GM19324 (cell line): ENCODE results near the gene PHAF1.

ENCODE experiments used
- ATAC-seq: cut with Tn5 transposase; IDR thresholded peaks from one replicate; pipeline ENCODE4 v1.9.1; 2021; ENCODE audit warnings: mild to moderate bottlenecking, moderate library complexity; ENCODE audit not compliant: unreplicated experiment, low FRiP score

The PHAF1 gene

GRCh38 chr16:67158637-67159600, 49.2 kb downstream of the PHAF1 start:
- ATAC-seq = peak; percentile 36

DNA sequence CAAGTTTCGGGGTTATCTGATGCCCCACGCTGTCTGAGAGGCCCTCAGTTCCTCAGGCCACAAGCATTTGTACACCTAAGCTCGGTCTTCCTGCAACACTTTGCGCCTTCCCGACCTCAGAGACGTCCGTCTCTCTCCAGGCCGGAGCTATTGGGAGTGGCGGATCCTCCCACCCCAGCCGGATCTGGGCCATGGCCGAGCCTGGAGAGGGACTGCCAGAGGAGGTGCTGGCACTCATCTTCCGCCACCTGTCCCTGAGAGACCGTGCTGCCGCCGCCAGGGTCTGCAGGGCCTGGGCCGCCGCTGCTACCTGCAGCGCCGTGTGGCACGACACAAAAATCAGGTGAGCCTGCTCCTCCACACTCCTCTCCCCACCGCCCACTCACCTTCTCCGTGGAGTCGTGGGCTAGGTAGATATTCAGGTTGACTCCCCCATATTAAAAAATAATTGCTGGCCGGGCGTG, 51.9 kb downstream of the PHAF1 start:
- no peak for ATAC-seq

GRCh38 chr16:67162506-67163163, 52.9 kb downstream of the PHAF1 start:
- no peak for ATAC-seq

DNA sequence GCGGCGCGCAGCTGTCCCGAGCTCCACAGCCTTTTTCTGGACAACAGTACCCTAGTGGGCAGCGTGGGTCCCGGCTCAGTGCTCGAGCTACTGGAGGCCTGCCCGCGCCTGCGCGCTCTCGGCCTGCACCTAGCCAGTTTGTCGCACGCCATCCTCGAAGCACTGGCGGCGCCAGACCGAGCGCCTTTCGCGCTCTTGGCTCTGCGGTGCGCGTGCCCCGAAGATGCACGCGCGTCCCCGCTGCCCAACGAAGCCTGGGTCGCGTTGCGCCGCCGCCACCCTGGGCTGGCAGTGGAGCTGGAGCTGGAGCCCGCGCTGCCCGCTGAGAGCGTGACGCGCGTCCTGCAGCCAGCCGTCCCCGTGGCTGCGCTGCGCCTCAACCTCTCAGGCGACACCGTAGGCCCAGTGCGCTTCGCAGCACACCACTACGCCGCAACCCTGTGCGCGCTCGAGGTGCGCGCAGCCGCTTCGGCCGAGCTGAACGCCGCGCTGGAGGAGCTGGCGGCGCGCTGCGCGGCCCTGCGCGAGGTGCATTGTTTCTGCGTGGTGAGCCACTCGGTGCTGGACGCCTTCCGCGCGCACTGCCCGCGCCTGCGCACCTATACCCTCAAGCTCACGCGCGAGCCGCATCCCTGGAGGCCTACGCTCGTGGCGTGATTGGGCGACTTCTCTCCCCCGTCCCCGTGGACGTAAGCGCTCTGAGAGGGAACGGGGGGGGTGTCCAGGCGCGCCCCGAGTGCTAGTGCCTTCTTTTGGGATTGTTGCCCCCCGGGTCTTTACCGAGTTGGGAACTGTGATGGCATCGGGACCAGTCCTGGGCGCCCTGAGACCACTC, 53.6 kb downstream of the PHAF1 start:
- ATAC-seq = no peak

- no peak for ATAC-seq
These were observed 54.3 kb downstream of the PHAF1 start for GRCh38 chr16:67163999-67164558.

DNA sequence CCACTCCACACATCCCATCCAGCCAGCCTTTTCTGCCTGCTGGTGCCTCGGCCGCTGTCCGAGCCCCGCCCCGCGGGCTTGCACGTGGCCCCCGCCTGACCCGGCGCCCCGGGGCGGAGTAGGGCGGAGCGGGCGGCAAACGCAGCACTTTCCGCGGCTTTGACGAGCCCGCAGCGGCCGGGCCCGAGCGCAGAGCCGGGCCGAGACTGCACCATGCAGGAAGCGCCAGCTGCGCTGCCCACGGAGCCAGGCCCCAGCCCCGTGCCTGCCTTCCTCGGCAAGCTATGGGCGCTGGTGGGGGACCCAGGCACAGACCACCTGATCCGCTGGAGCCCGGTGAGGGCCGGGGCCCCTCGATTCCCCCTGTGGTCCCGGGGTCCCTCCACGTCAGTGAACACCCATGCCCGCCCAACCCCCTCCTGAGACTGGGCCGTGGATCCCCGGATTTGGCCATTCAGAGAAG, 54.9 kb downstream of the PHAF1 start, which contains the start of gene HSF4:
Gene HSF4 (plus strand): TSS at position 147 of the 463 bp plus-strand sequence. CDS start 67 bp downstream, at position 214.
- no peak for ATAC-seq

DNA sequence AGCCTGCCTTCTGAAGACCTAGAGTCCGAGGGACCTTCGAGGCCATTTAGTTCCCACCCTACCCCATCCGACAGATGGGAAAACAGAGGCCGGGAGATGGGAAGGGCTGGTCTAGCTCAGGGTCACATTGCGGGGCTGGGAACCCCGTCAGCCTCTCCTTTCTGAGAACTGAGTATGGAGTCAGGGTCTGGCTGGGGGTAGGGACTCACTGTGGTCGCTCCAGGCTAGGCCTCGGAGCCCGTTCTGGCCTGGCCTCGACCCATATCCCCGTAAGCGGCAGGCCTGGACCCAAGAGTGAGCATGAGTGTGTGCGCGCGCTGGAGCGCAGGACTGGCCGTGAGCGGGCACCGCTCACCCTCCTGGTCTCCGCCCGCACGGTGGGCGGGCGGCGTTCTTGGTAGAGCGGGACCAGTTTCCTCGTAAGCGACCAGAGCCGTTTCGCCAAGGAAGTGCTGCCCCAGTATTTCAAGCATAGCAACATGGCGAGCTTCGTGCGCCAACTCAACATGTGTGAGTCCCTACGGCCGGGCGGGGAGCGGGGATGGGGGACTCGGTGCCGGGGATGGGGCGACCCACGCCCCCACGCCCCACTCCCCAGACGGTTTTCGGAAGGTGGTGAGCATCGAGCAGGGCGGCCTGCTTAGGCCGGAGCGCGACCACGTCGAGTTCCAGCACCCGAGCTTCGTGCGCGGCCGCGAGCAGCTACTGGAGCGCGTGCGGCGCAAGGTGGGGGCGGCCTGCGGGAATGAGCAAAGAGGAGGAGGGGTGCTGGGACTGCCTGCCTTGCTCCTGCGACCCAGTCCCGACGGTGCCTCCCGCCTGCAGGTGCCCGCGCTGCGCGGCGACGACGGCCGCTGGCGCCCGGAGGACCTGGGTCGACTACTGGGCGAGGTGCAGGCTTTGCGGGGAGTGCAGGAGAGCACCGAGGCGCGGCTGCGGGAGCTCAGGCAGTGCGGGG, 55.7 kb downstream of the PHAF1 start:
- no peak for ATAC-seq

DNA sequence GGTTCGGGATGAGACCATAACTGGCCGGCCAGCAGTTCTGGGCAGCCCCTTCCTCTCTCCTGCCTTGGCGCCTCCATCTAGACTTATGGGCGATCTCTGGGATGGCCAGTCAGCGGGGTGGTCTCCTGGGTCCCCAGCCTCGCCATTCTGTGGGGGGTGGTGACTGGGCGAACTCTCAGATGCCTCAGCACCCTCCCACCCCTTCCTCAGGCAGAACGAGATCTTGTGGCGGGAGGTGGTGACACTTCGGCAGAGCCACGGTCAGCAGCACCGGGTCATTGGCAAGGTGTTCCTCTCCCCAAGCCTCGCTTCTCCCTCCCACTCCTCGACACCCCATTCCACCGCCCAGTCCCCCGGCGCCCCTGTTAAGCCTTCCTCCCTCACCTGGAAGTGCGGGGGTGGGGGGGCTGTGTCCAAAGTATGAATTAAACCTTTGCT, 56.4 kb downstream of the PHAF1 start:
- no peak for ATAC-seq

- no peak for ATAC-seq
These were observed 56.9 kb downstream of the PHAF1 start for GRCh38 chr16:67166598-67167168.

- no peak for ATAC-seq
These were observed 57.8 kb downstream of the PHAF1 start for GRCh38 chr16:67167588-67167987.

GRCh38 chr16:67169011-67169451, 59.3 kb downstream of the PHAF1 start:
- no peak for ATAC-seq

DNA sequence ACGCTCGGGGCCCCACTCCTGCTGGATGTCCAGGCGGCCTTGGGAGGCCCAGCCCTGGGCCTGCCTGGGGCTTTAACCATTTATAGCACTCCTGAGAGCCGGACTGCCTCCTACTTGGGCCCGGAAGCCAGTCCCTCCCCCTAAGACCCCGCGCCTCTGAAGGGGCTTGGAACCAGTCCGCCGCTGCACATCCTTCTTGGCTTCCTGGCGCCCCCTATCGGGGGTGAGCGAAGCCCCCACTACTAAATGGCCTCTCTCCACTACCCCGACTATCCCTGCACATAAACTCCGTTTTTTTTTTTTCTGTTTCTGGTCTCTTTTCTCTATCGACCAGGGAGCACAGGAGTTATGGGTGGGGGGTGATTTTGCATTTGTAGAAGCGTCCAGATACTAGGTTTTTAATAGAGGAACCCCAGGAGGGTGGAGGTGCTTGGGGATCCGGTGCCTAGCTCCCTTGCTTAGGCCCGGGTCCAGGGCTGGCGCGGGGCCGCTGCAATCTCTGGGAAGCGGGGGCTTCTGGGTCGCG, 60.0 kb downstream of the PHAF1 start:
- ATAC-seq = no peak

- ATAC-seq = peak; percentile 29
These were observed 60.6 kb downstream of the PHAF1 start, which contains the start of gene NOL3 for GRCh38 chr16:67170168-67170948. NOL3 (plus strand) TSS chr16:67170538.

DNA sequence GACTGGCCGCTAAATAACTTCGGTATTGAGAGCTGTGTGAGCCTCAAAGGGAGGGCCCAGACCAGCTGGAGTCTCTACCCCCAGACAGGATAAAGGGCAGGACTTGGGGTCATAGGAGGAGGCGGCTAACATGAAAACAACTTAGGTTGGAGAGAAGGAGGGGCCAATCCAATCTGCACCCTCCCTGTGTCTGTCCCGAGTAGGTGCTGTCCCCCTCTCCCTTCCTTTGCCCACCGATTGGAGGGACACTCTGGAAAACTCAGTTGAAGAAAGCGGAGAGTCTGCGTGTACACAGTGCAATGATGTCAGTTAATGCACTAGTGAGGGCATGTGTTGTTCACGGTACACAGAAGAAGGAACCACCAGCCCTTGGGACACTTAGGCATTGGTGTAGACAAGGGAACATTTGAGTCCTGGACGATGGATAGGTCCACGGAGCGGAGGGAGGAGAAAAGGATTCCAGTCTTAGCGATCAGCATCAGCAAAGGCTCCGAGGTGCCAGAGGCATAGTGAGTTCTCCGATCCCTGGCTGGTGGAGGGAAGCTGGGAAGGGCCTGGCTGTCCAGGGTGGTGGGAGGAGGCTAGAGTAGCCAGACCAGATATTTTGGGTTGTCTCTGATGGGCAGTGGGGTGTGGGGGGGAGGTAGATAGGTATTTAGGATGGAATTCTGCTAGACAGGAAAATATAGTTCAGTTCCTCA, 61.4 kb downstream of the PHAF1 start:
- ATAC-seq = no peak

DNA sequence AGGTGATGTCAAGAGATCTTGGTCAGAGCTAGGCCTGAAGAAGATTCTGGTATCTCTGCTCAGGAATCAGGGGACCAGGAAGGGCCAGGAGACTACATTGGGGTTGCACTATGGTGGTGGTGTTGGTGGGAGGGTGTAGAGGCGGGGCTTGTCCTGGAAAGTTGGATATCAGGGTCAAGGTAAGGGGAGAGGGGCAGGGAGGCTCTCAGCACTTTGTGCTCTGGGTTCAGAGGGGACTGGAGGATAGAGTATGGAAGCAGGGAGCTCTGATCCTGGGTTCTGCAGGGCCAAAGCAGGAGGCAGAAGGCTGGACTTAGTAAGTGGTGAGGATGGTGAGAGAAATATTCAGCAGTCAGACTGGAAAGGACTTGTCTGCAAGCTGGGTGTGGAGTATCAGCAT, 63.6 kb downstream of the PHAF1 start:
- ATAC-seq = no peak

GRCh38 chr16:67173808-67174705, 64.3 kb downstream of the PHAF1 start:
- peak; percentile 37 for ATAC-seq
